Hepatocyte (in vitro differentiated cells): ENCODE results near the gene TSPAN9. TPM values are rescaled to one million over a fixed set of nuclear protein-coding genes. Genes with fewer than 3 reads are reported as not detected.

ENCODE experiments used
- DNase-seq: peaks from one replicate; pipeline ENCODE4 v3.0.0-alpha.2; 2016; ENCODE audit warnings: low spot score
- H2AFZ ChIP-seq: fragments of 200-600 bp; sonication (generic); 2 replicates; pipeline ENCODE4 v1.6.0; 2016; ENCODE audit warnings: antibody characterized with exemption, mild to moderate bottlenecking
- H3K27ac ChIP-seq: fragments of 200-600 bp; sonication (generic); 2 replicates; pipeline ENCODE4 v1.5.1; 2016; ENCODE audit warnings: mild to moderate bottlenecking
- H3K27me3 ChIP-seq: fragments of 200-600 bp; sonication (generic); 2 replicates; pipeline ENCODE4 v1.6.1; 2016
- H3K36me3 ChIP-seq: fragments of 200-600 bp; sonication (generic); replicated peaks from 2 replicates; pipeline ENCODE4 v1.5.1; 2016; ENCODE audit warnings: low read depth; ENCODE audit not compliant: insufficient read depth
- H3K4me1 ChIP-seq: fragments of 200-600 bp; sonication (generic); 2 replicates; pipeline ENCODE4 v1.5.1; 2016; ENCODE audit warnings: mild to moderate bottlenecking, moderate library complexity; ENCODE audit not compliant: insufficient read depth
- H3K4me2 ChIP-seq: fragments of 200-600 bp; sonication (generic); 2 replicates; pipeline ENCODE4 v1.6.0; 2016
- H3K4me3 ChIP-seq: fragments of 200-600 bp; sonication (generic); 2 replicates; pipeline ENCODE4 v1.5.1; 2016; ENCODE audit warnings: mild to moderate bottlenecking
- H3K79me2 ChIP-seq: fragments of 200-600 bp; sonication (generic); 2 replicates; pipeline ENCODE4 v1.6.0; 2017; ENCODE audit warnings: mild to moderate bottlenecking
- H3K9me2 ChIP-seq: fragments of 200-600 bp; sonication (generic); replicated peaks from 2 replicates; pipeline ENCODE4 v1.6.0; 2017; ENCODE audit warnings: mild to moderate bottlenecking; ENCODE audit not compliant: insufficient read depth
- H3K9me3 ChIP-seq: fragments of 200-600 bp; sonication (generic); 2 replicates; pipeline ENCODE4 v1.5.1; 2016; ENCODE audit warnings: low read depth, mild to moderate bottlenecking
- H4K20me1 ChIP-seq: fragments of 200-600 bp; sonication (generic); 2 replicates; pipeline ENCODE4 v1.6.0; 2016; ENCODE audit warnings: mild to moderate bottlenecking; ENCODE audit not compliant: insufficient read depth, poor library complexity, severe bottlenecking
- CTCF ChIP-seq: fragments of 200-600 bp; sonication (generic); IDR thresholded peaks from 2 replicates; pipeline ENCODE4 v1.5.1; 2016; ENCODE audit warnings: antibody characterized with exemption, mild to moderate bottlenecking; ENCODE audit not compliant: poor library complexity
- EZH2 ChIP-seq: fragments of 200-600 bp; sonication (generic); IDR thresholded peaks from 2 replicates; pipeline ENCODE4 v1.6.1; 2016; ENCODE audit warnings: antibody characterized with exemption, mild to moderate bottlenecking, borderline replicate concordance
- EZH2phosphoT487 ChIP-seq: fragments of 200-600 bp; sonication (generic); IDR thresholded peaks from one replicate; pipeline ENCODE4 v1.6.1; 2018; ENCODE audit warnings: antibody characterized with exemption, mild to moderate bottlenecking, low read depth, moderate library complexity; ENCODE audit not compliant: unreplicated experiment, severe bottlenecking
- WGBS: methylation state at CpG from one replicate; pipeline ENCODE4 v1.1.6; 2016; ENCODE audit warnings: low lambda C conversion rate; ENCODE audit errors: missing lambda C conversion rate; 5-methylcytosine and 5-hydroxymethylcytosine counted together
- polyA plus RNA-seq: library from polyadenylated mRNA; unstranded; fragments of >200 nt; fragmentation: Nextera tagmentation; extraction: Ambion mirVana; gene quantifications from 2 replicates; pipeline ENCODE4 v1.2.1, GENCODE V29; 2016
- total RNA-seq: library from RNA; depleted of rRNA; stranded (reverse); fragments of >200 nt; gene quantifications from 2 replicates; pipeline ENCODE4 v1.2.3, GENCODE V29; 2014

The TSPAN9 gene
- total and polyA plus RNA-seq, 2 experiments from 2014 or later: 16.6 to 38.6 TPM

- no peaks in the 10 kb centered on the region for H3K9me3 ChIP-seq
- H3K4me2 ChIP-seq: no peak overlapping the region
- no peaks in the 10 kb centered on the region for H3K27me3 ChIP-seq
- no peak for DNase-seq
- no peaks in the 10 kb centered on the region for H3K79me2 ChIP-seq
- 88% methylated on average over 10 of the region's 10 CpGs for WGBS
- H3K36me3 ChIP-seq: no peaks in the 10 kb centered on the region
- H3K4me3 ChIP-seq: no peak overlapping the region
- no peaks in the 10 kb centered on the region for H4K20me1 ChIP-seq
- H3K9me2 ChIP-seq: no peaks in the 10 kb centered on the region
- no peak overlapping the region for H3K27ac ChIP-seq
- no peak for TF ChIP-seq CTCF
- no peak for TF ChIP-seq EZH2
- TF ChIP-seq EZH2phosphoT487: no peak
- no peaks in the 10 kb centered on the region for H3K4me1 ChIP-seq
- H2AFZ ChIP-seq: no peak overlapping the region
These were observed 185.3 kb downstream of the TSPAN9 start for GRCh38 chr12:3262470-3262869.

GRCh38 chr12:3263282-3263681, 186.1 kb downstream of the TSPAN9 start:
- WGBS: 92% methylated on average over 13 of the region's 13 CpGs
- no peaks in the 10 kb centered on the region for H3K27me3 ChIP-seq
- H3K4me2 ChIP-seq: no peak overlapping the region
- H3K36me3 ChIP-seq: no peaks in the 10 kb centered on the region
- H2AFZ ChIP-seq: no peak overlapping the region
- H3K9me2 ChIP-seq: no peaks in the 10 kb centered on the region
- no peaks in the 10 kb centered on the region for H3K4me1 ChIP-seq
- no peak for DNase-seq
- no peaks in the 10 kb centered on the region for H3K9me3 ChIP-seq
- H3K27ac ChIP-seq: no peak overlapping the region
- no peaks in the 10 kb centered on the region for H3K79me2 ChIP-seq
- H4K20me1 ChIP-seq: no peaks in the 10 kb centered on the region
- TF ChIP-seq CTCF (no peak), EZH2 (no peak), EZH2phosphoT487 (no peak)
- no peak overlapping the region for H3K4me3 ChIP-seq

GRCh38 chr12:3263939-3264922, 187.1 kb downstream of the TSPAN9 start:
- no peaks in the 10 kb centered on the region for H3K79me2 ChIP-seq
- H3K4me1 ChIP-seq: no peaks in the 10 kb centered on the region
- no peaks in the 10 kb centered on the region for H3K9me3 ChIP-seq
- no peaks in the 10 kb centered on the region for H3K36me3 ChIP-seq
- H4K20me1 ChIP-seq: no peaks in the 10 kb centered on the region
- no peak overlapping the region for H3K4me2 ChIP-seq
- TF ChIP-seq CTCF (no peak), EZH2 (no peak), EZH2phosphoT487 (no peak)
- no peaks in the 10 kb centered on the region for H3K27me3 ChIP-seq
- no peaks in the 10 kb centered on the region for H3K9me2 ChIP-seq
- no peak overlapping the region for H2AFZ ChIP-seq
- 76% methylated on average over 31 of the region's 35 CpGs for WGBS
- no peak overlapping the region for H3K27ac ChIP-seq
- H3K4me3 ChIP-seq: no peak overlapping the region
- DNase-seq: no peak
